ENCODE data around the gene ARMS2.

ARMS2 gene

DNA sequence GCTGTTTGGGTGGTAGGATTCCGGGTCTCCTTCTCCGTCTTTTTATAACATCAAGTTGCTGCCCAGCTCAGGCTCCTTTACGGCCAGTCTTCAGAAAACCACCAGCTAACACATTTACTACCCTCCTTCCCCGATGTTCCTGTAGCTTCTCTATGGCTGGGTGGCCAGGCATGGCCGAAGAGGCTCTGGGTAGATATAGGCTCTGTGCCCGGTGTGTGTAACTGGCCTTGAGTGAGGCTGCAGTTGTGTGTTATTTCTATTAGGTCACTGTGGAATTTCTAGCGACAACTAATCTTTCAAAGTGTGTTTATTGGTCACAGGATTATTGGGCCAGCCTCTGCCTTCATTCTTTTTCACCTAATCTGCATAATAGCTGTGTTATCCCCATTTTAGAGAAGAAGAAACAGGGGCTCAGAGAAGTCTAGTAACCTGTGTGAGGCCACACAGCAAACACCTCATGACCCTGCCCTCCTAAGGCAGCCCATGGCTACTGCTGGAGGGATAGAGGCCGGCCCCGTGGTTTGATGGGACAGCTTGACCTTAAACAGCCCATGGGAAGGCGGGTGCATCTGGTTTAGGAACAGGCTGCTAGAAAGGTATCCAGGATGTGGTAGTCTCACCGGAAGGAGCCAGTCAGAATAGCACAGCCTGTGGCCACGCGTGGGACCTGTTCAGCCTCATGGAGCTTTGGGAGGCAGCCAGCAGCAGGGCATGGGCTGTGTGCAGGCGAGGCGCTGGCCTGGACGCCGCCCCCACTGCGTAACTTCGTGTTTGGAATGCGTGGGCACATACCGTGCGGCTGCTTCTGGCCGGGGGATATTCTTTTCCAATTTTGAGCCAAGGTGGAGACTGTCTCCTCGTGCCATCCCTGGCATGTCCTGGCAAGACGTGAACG, 36.6 kb downstream of the ARMS2 start:
- H3K27ac Mint-ChIP-seq = no peak overlapping the region
- H3K27me3 Mint-ChIP-seq (ENCODE audit: low read depth) = peaks cover 5% of the 10 kb centered on the region
- H3K36me3 Mint-ChIP-seq (ENCODE audit: low read depth) = no peaks in the 10 kb centered on the region
- H3K9me3 Mint-ChIP-seq = no peaks in the 10 kb centered on the region
- peaks cover 10% of the 10 kb centered on the region for H3K4me1 Mint-ChIP-seq (ENCODE audit: low read depth)
- no peak overlapping the region for H3K4me3 Mint-ChIP-seq

DNA sequence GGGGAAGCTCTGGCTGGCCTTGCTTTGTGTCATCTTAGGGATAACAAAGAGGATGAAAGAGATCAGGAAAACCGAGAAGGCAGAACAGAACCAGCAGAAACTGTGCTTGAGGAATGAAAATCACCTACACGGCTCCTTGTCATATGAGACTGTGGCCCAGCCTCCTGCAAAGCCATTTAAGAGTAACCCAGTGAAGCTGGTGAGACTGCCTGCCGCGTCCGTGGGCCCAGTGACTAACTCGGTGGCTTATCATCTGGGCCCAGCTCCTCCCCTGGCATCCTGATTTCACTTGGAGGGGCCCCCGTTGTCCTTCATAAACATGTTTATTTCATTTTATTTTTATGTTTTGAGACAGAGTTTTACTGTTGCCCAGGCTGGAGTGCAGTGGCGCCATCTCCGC, 37.6 kb downstream of the ARMS2 start:
- no peak overlapping the region for H3K4me3 Mint-ChIP-seq
- H3K36me3 Mint-ChIP-seq (ENCODE audit: low read depth) = no peaks in the 10 kb centered on the region
- peaks cover 10% of the 10 kb centered on the region for H3K4me1 Mint-ChIP-seq (ENCODE audit: low read depth)
- peaks cover 5% of the 10 kb centered on the region for H3K27me3 Mint-ChIP-seq (ENCODE audit: low read depth)
- no peak overlapping the region for H3K27ac Mint-ChIP-seq
- no peaks in the 10 kb centered on the region for H3K9me3 Mint-ChIP-seq

DNA sequence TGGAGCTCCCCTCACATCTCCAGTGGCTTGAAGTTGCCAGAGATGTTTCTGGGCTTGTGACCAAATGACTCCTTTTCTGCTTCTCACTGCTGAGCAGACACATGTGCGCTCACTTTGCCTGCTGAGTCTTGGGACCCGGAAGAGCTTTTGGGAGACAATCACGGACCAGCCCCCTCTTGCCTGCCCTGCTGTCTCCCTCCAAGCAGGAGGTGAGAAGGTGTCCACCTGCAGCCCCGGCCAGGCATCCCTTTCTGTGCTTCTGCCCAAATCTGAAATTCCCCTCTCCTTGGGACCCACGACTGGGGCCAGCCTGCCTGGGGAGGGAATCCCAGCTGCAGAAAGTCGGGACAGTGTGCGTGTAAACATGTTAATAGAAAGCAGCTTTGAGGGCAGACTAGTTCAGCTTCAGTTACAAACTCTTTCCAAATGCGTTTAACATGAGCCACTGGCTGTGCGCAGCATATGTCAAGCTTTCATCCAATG, 38.6 kb downstream of the ARMS2 start:
- Mint-ChIP-seq H3K27me3 (ENCODE audit: low read depth) (peaks cover 5% of the 10 kb centered on the region), H3K36me3 (ENCODE audit: low read depth) (no peaks in the 10 kb centered on the region), H3K4me3 (no peak overlapping the region), H3K4me1 (ENCODE audit: low read depth) (peaks cover 10% of the 10 kb centered on the region), H3K27ac (no peak overlapping the region), H3K9me3 (no peaks in the 10 kb centered on the region)

DNA sequence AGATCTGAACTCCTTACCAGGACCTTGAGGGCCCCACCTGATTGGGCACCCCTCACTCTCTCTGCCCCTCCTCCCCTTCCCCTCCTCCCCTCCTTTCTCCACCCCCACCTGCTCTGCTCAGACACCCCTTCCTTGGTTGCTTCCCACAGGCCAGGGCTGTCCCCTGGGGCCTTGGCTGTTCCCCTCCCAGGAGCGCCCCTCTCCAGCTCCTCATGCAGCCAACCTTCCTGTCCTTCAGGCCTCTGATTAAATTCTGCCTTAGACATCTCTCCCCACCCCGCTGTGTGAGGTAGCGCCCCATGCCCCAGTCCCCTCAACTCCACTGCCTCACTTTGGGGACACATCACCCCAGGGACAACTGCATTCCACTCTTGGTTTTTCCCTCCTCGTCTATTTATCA, 39.3 kb downstream of the ARMS2 start:
- H3K4me3 Mint-ChIP-seq = no peak overlapping the region
- H3K27ac Mint-ChIP-seq = no peak overlapping the region
- H3K4me1 Mint-ChIP-seq (ENCODE audit: low read depth) = peaks cover 10% of the 10 kb centered on the region
- H3K27me3 Mint-ChIP-seq (ENCODE audit: low read depth) = peaks cover 8% of the 10 kb centered on the region
- no peaks in the 10 kb centered on the region for H3K36me3 Mint-ChIP-seq (ENCODE audit: low read depth)
- H3K9me3 Mint-ChIP-seq = no peaks in the 10 kb centered on the region

DNA sequence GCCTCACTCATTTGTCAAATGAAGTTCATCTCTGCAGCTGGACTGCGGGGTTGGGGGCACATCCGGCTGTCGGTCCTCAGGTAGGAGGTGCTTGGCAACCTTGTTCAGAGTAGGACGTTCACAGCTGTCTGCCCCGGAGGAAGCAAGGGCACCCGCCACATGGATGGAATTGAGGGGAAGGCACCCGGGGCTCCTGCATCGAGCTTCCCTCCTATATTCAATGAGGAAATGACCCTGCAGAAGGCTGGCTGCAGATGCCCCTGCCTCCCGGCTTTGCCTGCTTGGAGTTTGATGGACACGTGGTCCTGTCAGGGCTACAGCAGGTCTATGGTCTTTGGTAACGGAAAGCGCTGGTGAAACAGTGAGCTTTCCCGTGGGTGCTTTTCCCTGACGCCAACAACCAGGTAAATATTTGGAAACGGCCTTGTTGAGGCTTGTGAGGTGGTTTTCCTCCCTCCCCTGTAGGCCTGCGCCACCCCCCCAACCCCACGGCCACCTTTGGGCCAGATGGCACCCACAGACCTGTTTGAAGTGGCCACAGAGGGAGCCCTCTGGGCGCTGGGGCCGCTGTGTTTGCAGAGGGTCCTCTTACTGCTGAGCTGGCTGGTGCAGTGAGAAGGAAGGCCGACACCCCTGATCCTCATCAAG, 39.8 kb downstream of the ARMS2 start:
- H3K4me3 Mint-ChIP-seq = no peak overlapping the region
- H3K9me3 Mint-ChIP-seq = no peaks in the 10 kb centered on the region
- peaks cover 8% of the 10 kb centered on the region for H3K27me3 Mint-ChIP-seq (ENCODE audit: low read depth)
- H3K27ac Mint-ChIP-seq = no peak overlapping the region
- no peaks in the 10 kb centered on the region for H3K36me3 Mint-ChIP-seq (ENCODE audit: low read depth)
- H3K4me1 Mint-ChIP-seq (ENCODE audit: low read depth) = peaks cover 10% of the 10 kb centered on the region

DNA sequence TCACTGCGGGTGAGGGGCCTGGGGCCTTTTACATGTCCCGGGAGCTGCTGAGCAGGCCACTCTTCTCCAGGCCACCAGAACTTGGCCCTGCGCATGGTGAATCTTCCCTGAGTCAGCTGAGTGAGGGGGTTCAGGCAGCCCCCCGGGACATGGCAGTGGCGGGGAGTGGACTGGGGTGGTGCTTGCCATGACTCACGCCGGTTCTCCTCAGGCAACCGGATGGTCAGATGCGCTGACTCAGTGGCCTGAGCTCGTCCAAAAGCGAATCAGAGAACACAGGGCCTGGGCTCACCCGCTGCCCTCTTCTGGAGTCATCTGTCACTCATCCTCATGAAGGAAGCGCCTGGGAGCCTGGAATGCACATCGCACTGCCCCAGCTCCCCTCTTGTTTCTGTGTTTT, 40.4 kb downstream of the ARMS2 start:
- peaks cover 8% of the 10 kb centered on the region for H3K27me3 Mint-ChIP-seq (ENCODE audit: low read depth)
- H3K36me3 Mint-ChIP-seq (ENCODE audit: low read depth) = no peaks in the 10 kb centered on the region
- H3K27ac Mint-ChIP-seq = no peak overlapping the region
- no peaks in the 10 kb centered on the region for H3K9me3 Mint-ChIP-seq
- H3K4me3 Mint-ChIP-seq = no peak overlapping the region
- H3K4me1 Mint-ChIP-seq (ENCODE audit: low read depth) = peaks cover 10% of the 10 kb centered on the region

DNA sequence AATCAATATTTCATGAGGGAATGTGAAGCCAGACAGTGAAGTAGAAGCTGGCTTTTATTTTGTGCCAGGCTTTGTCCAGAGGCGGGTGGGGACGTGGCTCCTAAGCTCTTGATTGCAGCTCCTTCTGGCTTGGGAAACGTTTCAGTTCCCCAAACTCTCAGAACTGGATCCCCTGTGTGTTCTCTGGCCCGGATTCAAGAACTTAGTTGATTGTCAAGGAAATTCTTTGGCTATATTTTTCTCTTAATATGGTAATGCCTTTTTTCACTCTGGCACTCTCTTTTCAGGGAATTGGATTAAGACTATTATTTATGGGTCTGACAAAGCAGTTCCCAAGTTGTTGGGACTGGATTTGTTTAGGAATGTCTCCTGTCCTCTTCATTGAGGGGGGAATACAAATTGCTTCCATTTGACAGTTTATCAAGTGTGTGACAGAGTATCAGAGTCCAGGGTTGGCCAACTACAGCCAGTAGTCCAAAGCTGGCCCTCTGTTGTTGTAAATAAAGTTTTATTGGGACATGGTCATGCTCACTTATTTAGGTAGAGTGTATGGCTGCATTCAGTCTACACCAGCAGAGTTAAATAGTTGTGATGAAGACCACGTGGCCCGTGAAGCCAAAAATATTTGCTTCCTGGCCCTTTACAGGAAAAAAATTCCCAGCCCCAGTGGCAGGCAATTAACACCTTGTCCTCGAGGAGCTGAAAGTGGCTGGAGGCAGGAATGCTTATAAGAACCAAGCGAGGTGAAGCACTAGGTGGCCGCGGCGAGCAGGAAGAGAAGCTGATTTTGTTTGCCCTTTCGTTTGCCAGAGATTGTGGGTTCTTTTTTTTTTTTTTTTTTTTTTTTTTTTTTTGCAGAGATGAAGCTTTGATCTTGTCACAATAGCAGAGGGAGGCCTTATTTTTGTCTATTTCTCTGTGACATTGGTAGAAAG, 41.2 kb downstream of the ARMS2 start:
- Mint-ChIP-seq H3K27me3 (ENCODE audit: low read depth) (peaks cover 8% of the 10 kb centered on the region), H3K4me1 (ENCODE audit: low read depth) (peaks cover 9% of the 10 kb centered on the region), H3K36me3 (ENCODE audit: low read depth) (no peaks in the 10 kb centered on the region), H3K27ac (no peak overlapping the region), H3K9me3 (no peaks in the 10 kb centered on the region), H3K4me3 (no peak overlapping the region)

DNA sequence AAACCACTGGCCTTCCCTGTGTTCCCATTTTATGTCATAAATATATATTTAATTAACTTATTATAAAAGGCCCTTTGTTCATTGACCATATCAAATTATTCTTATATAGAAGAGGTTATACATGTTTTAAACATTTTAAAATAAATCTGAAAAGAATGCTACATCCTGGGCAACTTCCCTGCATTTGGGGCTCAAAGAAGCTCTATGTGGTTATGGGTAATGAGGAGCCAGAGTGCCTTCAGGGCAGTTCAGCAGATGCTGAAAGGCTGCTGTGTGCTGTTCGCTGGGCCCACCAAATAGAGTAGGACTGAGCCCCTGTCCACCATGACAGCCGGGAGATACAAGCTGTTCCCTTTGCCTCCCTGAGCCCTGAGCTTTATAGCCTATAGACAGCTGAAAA, 42.8 kb downstream of the ARMS2 start:
- no peaks in the 10 kb centered on the region for H3K36me3 Mint-ChIP-seq (ENCODE audit: low read depth)

DNA sequence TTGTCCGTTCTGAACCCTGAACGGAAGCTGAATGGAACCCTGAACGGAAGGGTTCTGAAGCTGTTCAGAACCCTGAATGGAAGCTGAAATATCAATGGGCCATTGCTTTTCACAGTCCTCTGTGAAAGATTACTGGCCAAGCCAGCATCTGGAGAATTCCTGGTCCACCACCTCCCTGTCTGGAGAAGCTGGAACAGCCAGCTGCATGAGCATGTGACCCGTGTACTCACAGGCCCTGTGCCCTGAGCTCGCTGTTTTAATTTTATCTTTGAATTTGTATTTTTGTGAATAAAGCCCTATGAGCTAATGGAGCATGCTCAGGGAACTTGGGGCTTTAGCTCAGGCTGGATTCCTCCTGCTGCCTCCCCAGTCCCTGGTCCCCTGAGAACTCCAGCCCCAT, 44.1 kb downstream of the ARMS2 start:
- H3K27me3 Mint-ChIP-seq (ENCODE audit: low read depth) = peaks cover 8% of the 10 kb centered on the region
- H3K4me1 Mint-ChIP-seq (ENCODE audit: low read depth) = no peaks in the 10 kb centered on the region
- no peak overlapping the region for H3K27ac Mint-ChIP-seq
- no peaks in the 10 kb centered on the region for H3K36me3 Mint-ChIP-seq (ENCODE audit: low read depth)
- H3K9me3 Mint-ChIP-seq = no peaks in the 10 kb centered on the region
- no peak overlapping the region for H3K4me3 Mint-ChIP-seq

More for the DNA sequence above, 42.8 kb downstream of the ARMS2 start:
- H3K27me3 Mint-ChIP-seq (ENCODE audit: low read depth) = peaks cover 8% of the 10 kb centered on the region
- H3K27ac Mint-ChIP-seq = no peak overlapping the region
- no peaks in the 10 kb centered on the region for H3K9me3 Mint-ChIP-seq
- H3K4me1 Mint-ChIP-seq (ENCODE audit: low read depth) = no peaks in the 10 kb centered on the region
- H3K4me3 Mint-ChIP-seq = no peak overlapping the region

DNA sequence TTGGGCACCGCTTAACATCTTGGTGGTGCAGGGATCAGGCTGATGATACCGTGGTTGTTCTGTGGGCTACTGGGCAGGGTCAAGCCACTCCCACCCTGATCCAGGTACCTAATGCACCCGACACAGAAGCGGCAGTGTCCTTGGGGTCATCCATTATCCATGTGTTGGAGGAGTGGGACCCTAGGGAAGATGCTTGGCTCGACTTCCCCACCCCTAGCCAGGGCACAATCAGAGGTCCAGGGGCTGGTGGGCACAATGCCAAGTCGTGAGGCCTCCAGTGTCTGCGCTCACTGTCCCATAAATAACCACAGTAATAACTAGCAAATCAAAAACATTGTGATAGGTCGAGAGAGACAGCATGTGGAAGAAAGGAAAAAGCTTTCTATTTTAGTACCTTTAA, 44.6 kb downstream of the ARMS2 start:
- Mint-ChIP-seq H3K27ac (no peak overlapping the region), H3K27me3 (ENCODE audit: low read depth) (peaks cover 5% of the 10 kb centered on the region), H3K36me3 (ENCODE audit: low read depth) (no peaks in the 10 kb centered on the region), H3K4me1 (ENCODE audit: low read depth) (no peaks in the 10 kb centered on the region), H3K9me3 (no peaks in the 10 kb centered on the region), H3K4me3 (no peak overlapping the region)

DNA sequence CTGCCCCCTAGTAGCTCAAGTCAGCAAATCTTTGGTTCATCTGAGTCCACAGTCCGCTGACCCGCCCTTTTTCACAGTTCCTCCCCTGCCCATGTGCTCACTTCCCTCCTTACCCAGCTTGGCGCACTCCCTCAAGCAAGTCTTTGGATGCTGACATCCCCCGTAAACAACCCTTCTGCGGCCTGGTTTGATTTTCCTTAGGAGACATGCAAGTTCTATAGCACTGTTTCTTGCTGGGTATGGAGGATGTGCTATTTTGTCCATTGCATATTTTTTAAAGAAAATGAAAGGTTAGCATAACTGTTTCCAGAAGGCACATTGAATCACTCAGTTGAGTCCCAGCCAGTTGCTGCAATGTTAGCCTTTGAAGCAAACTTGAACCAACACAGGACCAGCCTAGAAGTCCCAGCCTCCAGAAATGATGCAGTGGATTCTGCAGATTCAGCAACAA, 45.1 kb downstream of the ARMS2 start:
- Mint-ChIP-seq H3K27me3 (ENCODE audit: low read depth) (peaks cover 4% of the 10 kb centered on the region), H3K27ac (no peak overlapping the region), H3K36me3 (ENCODE audit: low read depth) (no peaks in the 10 kb centered on the region), H3K4me1 (ENCODE audit: low read depth) (no peaks in the 10 kb centered on the region), H3K9me3 (no peaks in the 10 kb centered on the region), H3K4me3 (no peak overlapping the region)

DNA sequence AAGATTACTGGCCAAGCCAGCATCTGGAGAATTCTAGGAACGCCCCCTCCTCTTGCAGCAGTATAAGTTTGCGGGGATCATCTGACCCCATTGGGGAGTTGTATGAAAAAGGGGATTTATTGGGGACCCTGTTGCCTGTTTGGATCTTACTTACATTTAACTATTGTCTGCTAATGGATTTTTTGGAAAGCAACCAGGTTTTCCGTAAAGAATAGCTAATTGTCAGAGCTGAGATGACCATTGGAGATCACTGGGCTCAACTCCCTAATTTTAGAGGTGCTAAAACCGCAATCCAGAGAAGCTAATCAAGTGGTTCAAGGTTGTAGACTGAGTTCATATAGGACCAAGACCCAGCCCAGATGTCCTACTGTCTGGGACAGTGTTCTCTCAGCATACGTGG, 45.7 kb downstream of the ARMS2 start:
- H3K4me1 Mint-ChIP-seq (ENCODE audit: low read depth) = no peaks in the 10 kb centered on the region
- no peak overlapping the region for H3K27ac Mint-ChIP-seq
- no peaks in the 10 kb centered on the region for H3K36me3 Mint-ChIP-seq (ENCODE audit: low read depth)
- H3K9me3 Mint-ChIP-seq = no peaks in the 10 kb centered on the region
- H3K4me3 Mint-ChIP-seq = no peak overlapping the region
- H3K27me3 Mint-ChIP-seq (ENCODE audit: low read depth) = peaks cover 4% of the 10 kb centered on the region

DNA sequence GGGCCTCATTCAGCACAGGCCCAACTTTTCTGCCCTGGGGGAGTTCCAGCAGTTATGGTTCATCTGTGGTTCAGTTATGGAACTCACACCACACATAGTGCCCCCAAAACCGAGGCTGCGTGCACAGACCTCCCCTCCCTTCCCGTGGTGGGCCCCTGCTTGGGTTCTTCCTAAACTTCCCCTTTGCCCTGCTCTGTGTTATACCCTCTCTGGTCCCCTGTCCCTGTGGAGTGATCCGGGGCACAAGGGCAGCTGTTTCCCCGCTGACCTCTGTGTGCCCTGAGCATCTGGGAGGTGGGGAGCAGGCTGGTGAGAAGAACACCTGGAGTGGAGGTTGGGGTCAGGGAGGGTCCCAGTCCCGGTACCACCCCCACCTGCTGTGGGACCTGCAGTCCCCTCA, 46.3 kb downstream of the ARMS2 start:
- no peaks in the 10 kb centered on the region for H3K4me1 Mint-ChIP-seq (ENCODE audit: low read depth)
- no peak overlapping the region for H3K27ac Mint-ChIP-seq
- peaks cover 4% of the 10 kb centered on the region for H3K27me3 Mint-ChIP-seq (ENCODE audit: low read depth)
- no peaks in the 10 kb centered on the region for H3K9me3 Mint-ChIP-seq
- H3K4me3 Mint-ChIP-seq = no peak overlapping the region
- no peaks in the 10 kb centered on the region for H3K36me3 Mint-ChIP-seq (ENCODE audit: low read depth)

DNA sequence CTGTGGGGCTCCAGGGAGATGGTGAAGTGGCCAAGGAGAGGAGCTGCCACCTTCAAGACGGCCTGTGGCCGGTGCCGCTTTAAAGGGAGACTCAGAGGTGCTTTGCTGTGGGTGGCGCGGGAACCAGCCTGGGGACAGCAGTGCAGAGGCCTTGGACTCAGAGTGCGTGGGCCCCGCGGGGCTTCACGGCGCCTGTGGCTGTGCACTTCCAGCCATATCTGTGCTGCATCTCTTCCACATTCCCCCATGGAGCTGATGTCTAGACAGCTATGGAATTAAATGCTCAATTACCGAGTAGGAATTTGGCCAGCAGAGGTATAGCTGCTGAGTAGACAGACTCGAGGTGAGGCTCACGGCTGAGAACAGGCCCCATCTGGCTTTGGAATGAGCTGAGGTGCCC, 48.6 kb downstream of the ARMS2 start:
- Mint-ChIP-seq H3K36me3 (ENCODE audit: low read depth) (no peaks in the 10 kb centered on the region), H3K4me3 (no peak overlapping the region), H3K27me3 (ENCODE audit: low read depth) (peaks cover 4% of the 10 kb centered on the region), H3K4me1 (ENCODE audit: low read depth) (no peaks in the 10 kb centered on the region), H3K27ac (no peak overlapping the region), H3K9me3 (no peaks in the 10 kb centered on the region)
